Kidney (tissue), 14 donors: ENCODE data around the gene ZBTB46. TPM values are rescaled to one million over a fixed set of nuclear protein-coding genes. Genes with fewer than 3 reads are reported as not detected.

Experiments
- DNase-seq, 5 donors: peaks; one replicate each; pipeline ENCODE4 v3.0.0-alpha.2; 2013 to 2020
- FAIRE-seq: peaks from 2 replicates; lab custom pipeline; 2012; peaks lifted over from hg19 to GRCh38; lab: Jason Lieb, UNC
- H3K27ac ChIP-seq, 2 donors: one replicate each; pipeline ENCODE4 v1.7.0; 2013; ENCODE audit warnings: low read depth in 2 of 2, low read length in 2 of 2, inconsistent platforms in 1 of 2
- H3K27me3 ChIP-seq: one replicate; pipeline ENCODE4 v1.7.1; 2013; ENCODE audit warnings: low read length, inconsistent platforms; ENCODE audit not compliant: control insufficient read depth, insufficient read depth
- H3K36me3 ChIP-seq, 3 donors: one replicate each; pipeline versions ENCODE4 v1.7.0 to v1.7.1; 2013; ENCODE audit warnings: low read length in 3 of 3, control low read depth in 1 of 3, inconsistent platforms in 1 of 3; ENCODE audit not compliant: insufficient read depth in 3 of 3, control insufficient read depth in 2 of 3
- H3K4me1 ChIP-seq, 3 donors: one replicate each; pipeline versions ENCODE4 v1.7.0 to v1.7.1; 2013; ENCODE audit warnings: low read length in 3 of 3, inconsistent platforms in 1 of 3, low read depth in 1 of 3; ENCODE audit not compliant: control insufficient read depth in 2 of 3, insufficient read depth in 2 of 3
- H3K4me3 ChIP-seq, 3 donors: one replicate each; pipeline versions ENCODE4 v1.7.0 to v1.8.1; 2013; ENCODE audit warnings: low read length in 3 of 3, control low read depth in 1 of 3, inconsistent platforms in 1 of 3
- H3K9ac ChIP-seq, 3 donors: one replicate each; pipeline versions ENCODE4 v1.7.0 to v1.7.1; 2013; ENCODE audit warnings: low read length in 3 of 3, control low read depth in 1 of 3, inconsistent platforms in 1 of 3
- H3K9me3 ChIP-seq, 3 donors: one replicate each; pipeline versions ENCODE4 v1.7.0 to v1.7.1; 2013; ENCODE audit warnings: low read length in 3 of 3, control low read depth in 1 of 3, inconsistent platforms in 1 of 3; ENCODE audit not compliant: control insufficient read depth in 2 of 3, insufficient read depth in 1 of 3
- CTCF ChIP-seq: IDR thresholded peaks from 3 replicates; pipeline ENCODE4 v1.5.1; 2012; ENCODE audit warnings: mild to moderate bottlenecking, moderate library complexity, borderline replicate concordance; ENCODE audit not compliant: insufficient read depth; ENCODE audit errors: extremely low read depth
- intact Hi-C: fragments of 100-400 bp; cut with DNase I; formaldehyde crosslinking; loops from one replicate; pipeline ENCODE4 v1.11.1; 2022
- polyA plus RNA-seq: library from polyadenylated mRNA; stranded (reverse); fragments of 350-450 nt; fragmentation: Illumina TruSeq; extraction: RNeasy Lipid Tissue Mini Kit (QIAGEN cat#74804); gene quantifications from one replicate; pipeline ENCODE4 v1.2.3, GENCODE V29; 2014; ENCODE audit warnings: low read depth, low replicate concordance; ENCODE audit not compliant: insufficient read depth
- total RNA-seq: library from RNA; stranded (reverse); fragmentation: NEBNext Ultra II Directional; extraction: Animal tissue kit (Norgen Biotek cat#: 25700); gene quantifications from one replicate; pipeline ENCODE4 v1.2.1, GENCODE V29; 2021
- donor health status: control.
- donor health status: control.
- donor health status: control.
- donor health status: control.
- donor health status: control.
- donor health status: DM: yes; HTN: yes; CAD: no.
- donor health status: Normal renal cell carcinoma (clear cell type).

ZBTB46 gene
- total and polyA plus RNA-seq, 2 donors from 2014 or later = 4.5 to 24.0 TPM

- no peaks in the 10 kb centered on the region for H3K9me3 ChIP-seq
- no peaks in the 10 kb centered on the region for H3K36me3 ChIP-seq
- no peak overlapping the region for H3K4me3 ChIP-seq
- intact Hi-C loops = no loop called here
- H3K9ac ChIP-seq = no peak overlapping the region
- DNase-seq (no peak), FAIRE-seq (no peak)
- H3K27me3 ChIP-seq = no peaks in the 10 kb centered on the region
- H3K4me1 ChIP-seq = peaks cover 0 to 10% (median 0%) of the 10 kb centered on the region in 3 donors
- no peak overlapping the region for H3K27ac ChIP-seq
- no peak for TF ChIP-seq CTCF
These were observed 8.6 kb upstream of the ZBTB46 start for GRCh38 chr20:63839620-63840019.

GRCh38 chr20:63837479-63837878 is 6.4 kb upstream of the ZBTB46 start:
- Histone ChIP-seq H3K4me1 (peaks cover 0 to 22% (median 0%) of the 10 kb centered on the region in 3 donors), H3K4me3 (no peak overlapping the region), H3K9ac (no peak overlapping the region), H3K27ac (no peak overlapping the region), H3K9me3 (no peaks in the 10 kb centered on the region), H3K27me3 (no peaks in the 10 kb centered on the region), H3K36me3 (no peaks in the 10 kb centered on the region)
- no peak for TF ChIP-seq CTCF
- peak in 1 of 5 donors; percentile 40 for DNase-seq
- intact Hi-C loops = no loop called here
- FAIRE-seq = no peak

GRCh38 chr20:63836458-63837344 is 5.6 kb upstream of the ZBTB46 start:
- H3K4me3 ChIP-seq = no peak overlapping the region
- no peak overlapping the region for H3K27ac ChIP-seq
- FAIRE-seq = no peak
- H3K36me3 ChIP-seq = no peaks in the 10 kb centered on the region
- H3K27me3 ChIP-seq = no peaks in the 10 kb centered on the region
- intact Hi-C loops = no loop called here
- peaks cover 0 to 24% (median 0%) of the 10 kb centered on the region in 3 donors for H3K4me1 ChIP-seq
- DNase-seq = peak in 2 of 5 donors; percentile 54 to 76
- no peaks in the 10 kb centered on the region for H3K9me3 ChIP-seq
- no peak overlapping the region for H3K9ac ChIP-seq
- TF ChIP-seq CTCF = no peak
